Spinal cord (tissue), 10 donors: Measurements from ENCODE around the gene LMCD1. TPM values are rescaled to one million over a fixed set of nuclear protein-coding genes. Genes with fewer than 3 reads are reported as not detected.

Source experiments
- DNase-seq, 6 donors: peaks; one replicate each; pipeline versions ENCODE4 v3.0.0 to v3.0.0-alpha.2; 2013 to 2015; ENCODE audit warnings: low spot score in 6 of 6, low read depth in 4 of 6
- H3K27ac ChIP-seq: one replicate; pipeline ENCODE4 v1.5.1; 2013; ENCODE audit warnings: low read depth, low read length, control low read depth
- H3K27me3 ChIP-seq: one replicate; pipeline ENCODE4 v1.6.1; 2013; ENCODE audit warnings: low read length; ENCODE audit not compliant: control insufficient read depth, insufficient read depth
- H3K36me3 ChIP-seq: one replicate; pipeline ENCODE4 v1.6.1; 2013; ENCODE audit warnings: low read length; ENCODE audit not compliant: control insufficient read depth, insufficient read depth
- H3K4me1 ChIP-seq: one replicate; pipeline ENCODE4 v1.6.1; 2013; ENCODE audit warnings: low read length; ENCODE audit not compliant: control insufficient read depth, insufficient read depth
- H3K4me3 ChIP-seq: one replicate; pipeline ENCODE4 v1.5.1; 2013; ENCODE audit warnings: low read depth, low read length, control low read depth
- H3K9me3 ChIP-seq: one replicate; pipeline ENCODE4 v1.6.1; 2013; ENCODE audit warnings: low read length; ENCODE audit not compliant: control insufficient read depth, insufficient read depth
- WGBS: methylation state at CpG from one replicate; pipeline ENCODE4 v1.1.5; 2013; ENCODE audit warnings: missing lambda C conversion rate; ENCODE audit not compliant: insufficient coverage; 5-methylcytosine and 5-hydroxymethylcytosine counted together
- polyA plus RNA-seq, 2 donors: library from polyadenylated mRNA; unstranded; fragments of 120-200 nt; gene quantifications; one replicate each; pipeline ENCODE4 v1.2.1, GENCODE V29; 2013; ENCODE audit not compliant: insufficient read length in 2 of 2
- total RNA-seq, 2 donors: library from RNA; depleted of rRNA in 1 of 2; stranded (reverse); fragments of 120-200 nt in 1 of 2; fragments of >200 nt in 1 of 2; gene quantifications; one replicate each; pipeline versions ENCODE4 v1.2.3 to v1.2.4, GENCODE V29; 2013 to 2014
- donor health status: healthy.

Gene LMCD1
- total and polyA plus RNA-seq, 4 donors = 12.5 to 22.9 (median 17.1) TPM

- Histone ChIP-seq H3K36me3 (no peaks in the 10 kb centered on the region), H3K4me1 (peaks cover 6% of the 10 kb centered on the region), H3K4me3 (no peak overlapping the region), H3K27me3 (no peaks in the 10 kb centered on the region), H3K9me3 (no peaks in the 10 kb centered on the region), H3K27ac (no peak overlapping the region)
- WGBS = 75% methylated on average over 2 of the region's 3 CpGs
- no peak for DNase-seq
Observed at GRCh38 chr3:8599146-8599545, 97.5 kb downstream of the LMCD1 start.

GRCh38 chr3:8600457-8600856 lies 98.8 kb downstream of the LMCD1 start:
- Histone ChIP-seq H3K9me3 (no peaks in the 10 kb centered on the region), H3K4me3 (no peak overlapping the region), H3K27ac (no peak overlapping the region), H3K36me3 (no peaks in the 10 kb centered on the region), H3K27me3 (no peaks in the 10 kb centered on the region), H3K4me1 (peaks cover 6% of the 10 kb centered on the region)
- no peak for DNase-seq

GRCh38 chr3:8603115-8603710 lies 101.6 kb downstream of the LMCD1 start:
- WGBS = 85% methylated on average over 5 of the region's 9 CpGs
- H3K27me3 ChIP-seq = no peaks in the 10 kb centered on the region

GRCh38 chr3:8604006-8604405 lies 102.4 kb downstream of the LMCD1 start:
- Histone ChIP-seq H3K36me3 (no peaks in the 10 kb centered on the region), H3K4me3 (no peak overlapping the region), H3K27me3 (no peaks in the 10 kb centered on the region), H3K4me1 (peaks cover 14% of the 10 kb centered on the region), H3K27ac (no peak overlapping the region), H3K9me3 (no peaks in the 10 kb centered on the region)
- 91% methylated on average over 6 of the region's 7 CpGs for WGBS
- no peak for DNase-seq

More at GRCh38 chr3:8603115-8603710, 101.6 kb downstream of the LMCD1 start:
- peak in 1 of 6 donors; percentile 52 for DNase-seq
- Histone ChIP-seq H3K36me3 (no peaks in the 10 kb centered on the region), H3K9me3 (no peaks in the 10 kb centered on the region), H3K27ac (no peak overlapping the region), H3K4me3 (no peak overlapping the region), H3K4me1 (peaks cover 14% of the 10 kb centered on the region)

GRCh38 chr3:8604988-8605387 lies 103.4 kb downstream of the LMCD1 start:
- no peaks in the 10 kb centered on the region for H3K9me3 ChIP-seq
- H3K4me1 ChIP-seq = peaks cover 14% of the 10 kb centered on the region
- no peak overlapping the region for H3K27ac ChIP-seq
- no peak for DNase-seq
- no peaks in the 10 kb centered on the region for H3K36me3 ChIP-seq
- no peak overlapping the region for H3K4me3 ChIP-seq
- 87% methylated on average over 3 of the region's 3 CpGs for WGBS
- H3K27me3 ChIP-seq = no peaks in the 10 kb centered on the region

- H3K4me3 ChIP-seq = no peak overlapping the region
- WGBS = 64% methylated on average over 4 of the region's 7 CpGs
- no peaks in the 10 kb centered on the region for H3K27me3 ChIP-seq
- H3K4me1 ChIP-seq = peaks cover 14% of the 10 kb centered on the region
- H3K36me3 ChIP-seq = no peaks in the 10 kb centered on the region
- peak in 1 of 6 donors; percentile 62 for DNase-seq
- H3K27ac ChIP-seq = peak overlapping the region; percentile 40
- H3K9me3 ChIP-seq = no peaks in the 10 kb centered on the region
Observed at GRCh38 chr3:8606701-8607231, 105.1 kb downstream of the LMCD1 start.

- DNase-seq = peak in 5 of 6 donors; percentile 10 to 85 (median 52)
- H3K4me3 ChIP-seq = no peak overlapping the region
- 70% methylated on average over 5 of the region's 7 CpGs for WGBS
- H3K9me3 ChIP-seq = no peaks in the 10 kb centered on the region
- H3K27ac ChIP-seq = peak overlapping the region; percentile 40
- peaks cover 14% of the 10 kb centered on the region for H3K4me1 ChIP-seq
- H3K36me3 ChIP-seq = no peaks in the 10 kb centered on the region
- H3K27me3 ChIP-seq = no peaks in the 10 kb centered on the region
Observed at GRCh38 chr3:8607234-8608040, 105.8 kb downstream of the LMCD1 start.

GRCh38 chr3:8608041-8608790 lies 106.6 kb downstream of the LMCD1 start:
- H3K4me3 ChIP-seq = no peak overlapping the region
- no peak for DNase-seq
- H3K36me3 ChIP-seq = no peaks in the 10 kb centered on the region
- 93% methylated on average over 12 of the region's 16 CpGs for WGBS
- H3K9me3 ChIP-seq = no peaks in the 10 kb centered on the region
- H3K27ac ChIP-seq = no peak overlapping the region
- H3K27me3 ChIP-seq = no peaks in the 10 kb centered on the region
- H3K4me1 ChIP-seq = peaks cover 14% of the 10 kb centered on the region

- Histone ChIP-seq H3K27me3 (no peaks in the 10 kb centered on the region), H3K4me1 (peaks cover 14% of the 10 kb centered on the region), H3K27ac (no peak overlapping the region), H3K36me3 (no peaks in the 10 kb centered on the region), H3K4me3 (no peak overlapping the region), H3K9me3 (no peaks in the 10 kb centered on the region)
- no peak for DNase-seq
- 100% methylated on average over 5 of the region's 10 CpGs for WGBS
Observed at GRCh38 chr3:8608791-8609467, 107.3 kb downstream of the LMCD1 start.
